Germinal center (tissue), 1 donor: ENCODE data around the gene SYT9.
"Not testable (repeated sequence)": the region's sequence is repeated elsewhere in the genome, so short reads cannot be mapped to it uniquely, and the experiment has no call there.

Experiments
- DNase-seq: peaks from one replicate; pipeline ENCODE4 v3.0.0; 2012; ENCODE audit warnings: mixed read lengths, low spot score

Gene SYT9

GRCh38 chr11:7508087-7508486, 256.4 kb downstream of the SYT9 start:
- no peak for DNase-seq

DNA sequence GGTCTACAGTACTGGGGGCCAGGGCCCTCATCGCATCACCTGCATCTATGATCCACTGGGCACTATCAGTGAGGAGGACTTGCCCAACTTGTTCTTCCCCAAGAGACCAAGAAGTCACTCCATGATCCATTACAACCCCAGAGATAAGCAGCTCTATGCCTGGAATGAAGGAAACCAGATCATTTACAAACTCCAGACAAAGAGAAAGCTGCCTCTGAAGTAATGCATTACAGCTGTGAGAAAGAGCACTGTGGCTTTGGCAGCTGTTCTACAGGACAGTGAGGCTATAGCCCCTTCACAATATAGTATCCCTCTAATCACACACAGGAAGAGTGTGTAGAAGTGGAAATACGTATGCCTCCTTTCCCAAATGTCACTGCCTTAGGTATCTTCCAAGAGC, 258.3 kb downstream of the SYT9 start:
- no peak for DNase-seq

- DNase-seq, result no peak
Observed at GRCh38 chr11:7511401-7511800, 259.7 kb downstream of the SYT9 start.

- peak; percentile 88 for DNase-seq
Observed at GRCh38 chr11:7512525-7513233, 261.0 kb downstream of the SYT9 start.

GRCh38 chr11:7513234-7514098, 261.8 kb downstream of the SYT9 start, which contains the start of gene PPFIBP2:
TSS of gene PPFIBP2 (plus strand) at chr11:7513999. CDS start at chr11:7549476, 35,477 bp downstream.
- DNase-seq, result peak; percentile 96

DNA sequence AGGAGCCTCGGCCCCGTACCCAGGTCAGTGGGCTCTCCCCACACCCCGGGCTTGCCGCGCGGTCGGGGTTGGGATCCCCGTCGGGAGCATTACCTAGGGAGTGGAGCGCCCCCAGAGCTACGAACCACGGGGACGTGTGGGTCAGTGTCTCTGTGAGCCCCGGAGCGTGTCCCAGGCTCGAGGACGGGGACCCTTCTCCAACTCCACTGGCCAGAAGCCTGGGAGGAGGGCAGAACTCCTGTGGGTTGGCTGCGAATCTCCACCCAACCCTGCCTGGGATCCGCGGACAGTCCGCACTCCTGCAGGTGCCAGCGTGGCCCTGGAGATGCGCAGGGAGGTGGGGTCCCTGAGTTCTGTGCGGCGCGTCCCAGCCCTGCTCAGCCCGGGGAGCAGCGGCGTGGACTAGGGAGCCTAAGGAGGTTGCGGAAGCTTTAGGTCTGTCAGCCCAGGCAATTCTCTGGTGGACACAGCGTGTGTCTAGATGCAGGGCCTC, 262.4 kb downstream of the SYT9 start:
- peak; percentile 31 for DNase-seq

GRCh38 chr11:7515447-7515886, 263.8 kb downstream of the SYT9 start:
- no peak for DNase-seq

DNA sequence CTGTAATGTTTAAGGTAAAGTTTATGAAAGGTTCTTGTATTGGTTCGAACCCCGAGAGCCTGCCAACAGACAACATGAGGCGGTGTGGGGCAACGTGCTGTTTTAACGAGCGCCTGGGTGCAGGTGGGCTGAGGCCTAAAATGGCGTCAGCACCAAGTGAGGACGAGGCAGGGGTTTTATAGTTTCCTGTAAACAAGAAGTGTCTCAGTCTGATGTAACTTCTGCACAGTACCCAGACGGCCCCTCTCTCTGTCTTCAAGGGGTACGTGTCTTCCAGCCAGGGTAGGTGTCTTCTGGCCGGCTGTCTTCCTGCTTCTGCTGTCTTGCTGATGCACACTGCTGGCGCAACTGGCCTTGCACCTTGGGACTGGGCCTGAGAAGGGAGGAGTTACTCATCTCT, 264.8 kb downstream of the SYT9 start:
- DNase-seq, result no peak

DNA sequence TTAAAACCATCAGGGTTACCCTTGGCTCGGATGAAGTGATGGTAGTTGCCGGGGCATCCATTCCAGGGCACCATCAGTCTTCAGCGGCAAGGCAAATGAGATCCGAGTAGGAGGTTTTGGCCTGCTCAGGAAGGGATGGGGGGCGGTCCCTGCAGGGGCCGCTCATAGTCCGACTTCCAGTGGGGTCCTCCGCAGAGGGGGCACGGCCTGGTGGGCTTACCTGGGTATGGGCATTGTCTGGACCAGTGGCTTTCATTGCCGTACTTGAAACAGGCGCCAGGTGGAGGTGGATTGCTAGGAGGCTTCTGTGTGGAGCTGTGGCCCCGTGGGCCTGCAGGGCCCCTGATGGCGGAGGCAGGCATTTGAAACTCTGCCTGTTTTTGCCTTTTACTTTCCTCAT, 266.0 kb downstream of the SYT9 start:
- not testable (repeated sequence) for DNase-seq
